HG03108 (cell line): Measurements from ENCODE around the gene PSMC3.

Experiments used
- ATAC-seq: cut with Tn5 transposase; IDR thresholded peaks from one replicate; pipeline ENCODE4 v1.9.1; 2021; ENCODE audit warnings: moderate library complexity; ENCODE audit not compliant: unreplicated experiment

Gene PSMC3

GRCh38 chr11:47395223-47396048 is 30.8 kb downstream of the PSMC3 start:
- ATAC-seq: peak; percentile 1

GRCh38 chr11:47394322-47395222 is 31.7 kb downstream of the PSMC3 start:
- ATAC-seq: peak; percentile 50

- no peak for ATAC-seq
Measured at GRCh38 chr11:47394050-47394321, 32.3 kb downstream of the PSMC3 start.

- ATAC-seq: no peak
Measured at GRCh38 chr11:47393163-47394049, 32.8 kb downstream of the PSMC3 start.

GRCh38 chr11:47392546-47393162 is 33.6 kb downstream of the PSMC3 start:
- no peak for ATAC-seq

DNA sequence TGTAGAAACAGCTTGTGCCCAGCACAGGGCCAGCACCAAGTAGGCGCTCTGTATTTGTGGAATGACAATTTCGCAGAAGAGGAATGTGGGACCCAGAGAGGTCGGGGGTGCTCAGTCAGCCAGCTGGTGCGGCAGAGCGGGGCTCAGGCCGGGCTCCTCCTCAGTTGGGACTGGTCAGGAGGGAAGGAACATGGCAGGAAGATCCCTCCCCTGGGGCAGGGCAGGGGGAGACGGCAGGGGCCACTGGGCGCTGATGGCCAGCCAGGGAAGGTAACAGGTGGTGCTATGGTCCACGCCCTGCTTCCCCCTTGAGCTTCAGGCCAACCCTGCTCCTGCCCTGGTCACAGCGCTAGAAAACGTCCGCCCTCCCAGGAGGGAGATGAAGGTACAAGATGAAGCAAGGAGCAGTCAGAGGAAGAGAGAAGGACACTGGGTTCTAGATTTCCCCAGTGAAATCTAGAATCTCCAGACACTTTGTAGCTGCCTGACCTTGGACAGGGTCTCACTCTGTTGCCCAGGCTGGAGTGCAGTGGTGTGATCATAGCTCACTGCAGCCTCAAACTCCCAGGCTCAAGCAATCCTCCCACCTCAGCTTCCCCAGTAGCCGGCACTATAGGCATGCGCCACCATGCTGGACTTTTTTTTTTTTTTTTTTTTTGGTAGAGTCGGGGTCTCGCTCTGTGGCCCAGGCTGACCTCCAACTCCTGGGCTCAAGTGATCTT is 34.4 kb downstream of the PSMC3 start:
- ATAC-seq: no peak

GRCh38 chr11:47391077-47391583 is 35.1 kb downstream of the PSMC3 start:
- ATAC-seq: no peak

GRCh38 chr11:47390422-47390760 is 35.8 kb downstream of the PSMC3 start:
- ATAC-seq: no peak

- no peak for ATAC-seq
Measured at GRCh38 chr11:47389577-47390421, 36.4 kb downstream of the PSMC3 start.

- ATAC-seq: no peak
Measured at GRCh38 chr11:47388697-47389576, 37.3 kb downstream of the PSMC3 start.

- ATAC-seq: no peak
Measured at GRCh38 chr11:47387944-47388696, 38.1 kb downstream of the PSMC3 start.

GRCh38 chr11:47384498-47384897 is 41.7 kb downstream of the PSMC3 start:
- no peak for ATAC-seq

- no peak for ATAC-seq
Measured at GRCh38 chr11:47383071-47383470, 43.2 kb downstream of the PSMC3 start.

DNA sequence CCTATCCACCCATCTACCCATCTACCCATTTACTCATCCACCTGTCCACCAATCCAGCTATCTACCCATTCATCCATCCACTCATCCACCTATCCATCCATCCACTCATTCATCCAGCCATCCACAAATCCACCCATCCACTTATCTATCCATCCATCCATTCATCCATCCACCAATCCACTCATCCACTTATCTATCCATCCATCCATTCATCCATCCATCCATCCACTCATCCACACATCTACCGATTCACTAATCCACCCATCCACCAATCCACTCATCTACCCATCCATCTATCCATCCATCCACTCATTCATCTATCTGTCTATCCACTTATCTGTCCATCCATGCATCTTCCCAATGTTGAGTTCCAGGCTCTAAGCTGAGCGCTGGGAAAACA is 46.2 kb downstream of the PSMC3 start:
- no peak for ATAC-seq

DNA sequence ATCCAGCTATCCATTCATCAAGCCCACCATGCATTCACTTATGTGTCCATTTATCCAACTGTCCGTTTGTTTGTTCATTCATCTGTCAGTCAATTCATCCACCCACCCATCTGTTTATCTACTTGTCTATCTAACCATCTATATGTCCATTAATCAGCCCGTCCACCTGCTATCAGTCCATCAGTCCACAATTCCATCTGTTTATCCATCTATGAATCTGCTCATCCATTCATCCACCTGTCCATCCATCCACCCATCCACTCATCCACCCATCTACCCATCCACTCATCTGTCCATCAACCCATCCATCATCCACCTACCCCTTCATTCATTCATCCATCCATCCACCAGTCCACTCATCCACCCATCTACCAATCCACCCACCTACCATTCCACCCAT is 46.9 kb downstream of the PSMC3 start:
- ATAC-seq: no peak

DNA sequence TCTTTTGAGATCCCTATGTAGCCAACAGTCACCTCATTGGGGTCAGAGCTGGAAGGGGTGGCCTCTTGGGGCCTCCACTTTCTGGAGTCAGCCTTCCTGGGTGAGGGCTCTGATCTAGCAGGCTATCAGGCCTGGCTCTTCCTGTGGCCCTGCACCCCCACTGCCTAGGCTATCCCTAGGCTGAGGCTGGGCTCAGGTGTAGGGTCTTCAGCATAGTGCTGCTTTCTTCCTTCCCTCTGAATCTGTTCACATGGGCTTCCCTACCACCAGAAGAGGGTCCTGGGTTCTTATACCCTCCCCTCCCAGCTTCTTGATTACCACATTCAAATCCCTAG is 47.4 kb downstream of the PSMC3 start:
- ATAC-seq: peak; percentile 1

DNA sequence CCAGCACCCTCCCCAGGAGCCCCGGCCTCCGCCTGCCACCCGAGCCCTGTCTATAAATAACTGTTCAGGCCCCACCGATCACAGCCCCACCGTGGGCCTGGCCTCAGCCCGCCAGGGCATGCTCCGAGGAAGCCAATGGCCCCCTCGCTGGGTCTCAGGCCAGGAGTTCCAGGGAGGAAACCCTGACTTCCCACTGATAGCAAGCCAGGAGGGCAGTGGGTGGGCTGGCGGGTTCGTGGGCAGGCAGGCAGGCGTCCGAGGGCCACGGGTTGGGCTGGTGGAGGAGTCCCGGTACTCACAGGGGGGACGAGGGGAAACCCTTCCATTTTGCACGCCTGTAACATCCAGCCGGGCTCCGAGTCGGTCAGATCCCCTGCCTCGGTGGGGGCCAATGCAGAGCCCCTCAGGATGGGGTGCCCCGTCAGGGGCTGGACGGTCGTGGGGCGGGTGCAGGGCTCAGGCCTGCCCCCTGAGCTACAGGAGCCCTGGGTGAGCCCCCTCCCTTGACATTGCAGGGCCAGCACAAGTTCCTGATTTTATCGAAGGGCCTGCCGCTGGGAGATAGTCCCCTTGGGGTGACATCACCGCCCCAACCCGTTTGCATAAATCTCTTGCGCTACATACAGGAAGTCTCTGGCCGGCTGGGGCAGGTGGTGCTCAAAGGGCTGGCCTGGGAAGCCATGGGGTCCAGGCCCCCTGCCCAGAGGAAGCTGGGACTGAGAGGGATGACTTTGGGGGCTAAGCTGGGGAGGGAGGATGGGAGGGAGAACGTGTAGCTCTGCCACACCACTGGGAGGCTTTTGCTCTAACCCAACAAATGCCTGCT is 48.0 kb downstream of the PSMC3 start, which contains the start of gene SPI1:
Gene SPI1, minus strand, starts transcription at position 538 of the 826 bp plus-strand sequence. Its CDS starts 194 bp downstream, at position 344.
- ATAC-seq: peak; percentile 81
